IMR-90 (cell line): Measurements from ENCODE around the gene PRAC2.

Source experiments
- CHD1 ChIP-seq: IDR thresholded peaks from 2 replicates; pipeline ENCODE4 v1.6.1; 2012; ENCODE audit warnings: low read depth, low read length, improper control_type of control experiment
- FOS ChIP-seq: fragments of 150-350 bp; IDR thresholded peaks from 2 replicates; pipeline ENCODE4 v1.6.1; 2016; ENCODE audit warnings: low read depth, low read length
- MXI1 ChIP-seq: IDR thresholded peaks from 2 replicates; pipeline ENCODE4 v1.6.1; 2012; ENCODE audit warnings: low read depth, mild to moderate bottlenecking, low read length, moderate library complexity, borderline replicate concordance
- POLR2A ChIP-seq: IDR thresholded peaks from 2 replicates; pipeline ENCODE4 v1.6.1; 2012; ENCODE audit warnings: mild to moderate bottlenecking, low read depth, low read length
- RAD21 ChIP-seq: IDR thresholded peaks from 2 replicates; pipeline ENCODE4 v1.6.1; 2012; ENCODE audit warnings: low read length, improper control_type of control experiment
- RFX5 ChIP-seq: IDR thresholded peaks from 2 replicates; pipeline ENCODE4 v1.8.0; 2012; ENCODE audit warnings: low read depth, mild to moderate bottlenecking, low read length, moderate library complexity
- SMC3 ChIP-seq: fragments of 150-350 bp; IDR thresholded peaks from 2 replicates; pipeline ENCODE4 v1.6.1; 2016; ENCODE audit warnings: low read depth, mild to moderate bottlenecking, antibody characterized with exemption, low read length, moderate library complexity
- TF ChIP-seq, protein P1 (sequence below): fragments of 150-350 bp; IDR thresholded peaks from 2 replicates; pipeline ENCODE4 v1.6.1; 2016; ENCODE audit warnings: low read depth, mild to moderate bottlenecking, low read length, moderate library complexity, borderline replicate concordance
- TF ChIP-seq, protein P2 (sequence below): conservative IDR thresholded peaks from 2 replicates; pipeline ENCODE4 v1.5.1; 2012; ENCODE audit warnings: mild to moderate bottlenecking, low read depth, low read length, improper control_type of control experiment
- TF ChIP-seq, protein P3 (sequence below): fragments of 150-350 bp; IDR thresholded peaks from 2 replicates; pipeline ENCODE4 v1.6.1; 2017; ENCODE audit warnings: mild to moderate bottlenecking, antibody characterized with exemption, low read length, low read depth

DNA sequence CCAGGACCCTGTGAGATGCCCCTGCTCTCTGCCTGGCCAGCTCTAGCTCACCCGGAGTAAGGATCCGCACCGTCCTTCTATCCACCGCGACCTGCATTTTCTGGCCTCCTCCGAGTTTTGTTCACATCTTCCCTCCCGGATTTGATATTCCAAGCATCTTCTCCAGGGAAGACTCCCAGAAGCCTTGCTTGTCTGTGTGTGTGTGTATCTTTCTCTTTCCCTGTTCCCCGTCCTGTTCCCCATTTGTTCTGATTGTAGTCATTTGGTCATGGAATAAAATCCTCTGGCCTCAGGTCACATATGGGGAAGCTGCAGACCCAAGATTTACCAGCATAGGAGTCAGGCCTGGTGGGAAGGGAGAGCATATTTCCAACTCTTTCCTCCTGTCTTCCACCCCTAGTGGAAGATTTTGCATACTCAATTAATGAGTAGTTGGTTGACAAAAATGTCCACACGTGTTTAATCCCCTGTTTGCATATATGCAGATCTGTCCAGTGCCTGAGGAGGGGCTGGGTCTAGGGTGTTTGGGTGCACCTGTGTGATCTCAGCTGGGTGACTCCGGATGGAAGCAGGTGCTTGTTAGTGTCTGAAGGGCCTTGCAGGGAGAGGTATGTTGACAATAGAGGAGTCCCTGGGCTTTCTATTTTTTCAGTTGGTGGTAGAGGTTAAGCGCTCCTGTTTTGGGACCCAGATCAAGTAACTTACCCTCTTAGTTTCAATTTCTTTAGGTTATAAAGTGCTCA, 2.5 kb upstream of the PRAC2 start:
- TF ChIP-seq, protein P1, sequence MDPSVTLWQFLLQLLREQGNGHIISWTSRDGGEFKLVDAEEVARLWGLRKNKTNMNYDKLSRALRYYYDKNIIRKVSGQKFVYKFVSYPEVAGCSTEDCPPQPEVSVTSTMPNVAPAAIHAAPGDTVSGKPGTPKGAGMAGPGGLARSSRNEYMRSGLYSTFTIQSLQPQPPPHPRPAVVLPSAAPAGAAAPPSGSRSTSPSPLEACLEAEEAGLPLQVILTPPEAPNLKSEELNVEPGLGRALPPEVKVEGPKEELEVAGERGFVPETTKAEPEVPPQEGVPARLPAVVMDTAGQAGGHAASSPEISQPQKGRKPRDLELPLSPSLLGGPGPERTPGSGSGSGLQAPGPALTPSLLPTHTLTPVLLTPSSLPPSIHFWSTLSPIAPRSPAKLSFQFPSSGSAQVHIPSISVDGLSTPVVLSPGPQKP, result no peak
- TF ChIP-seq, protein P2, sequence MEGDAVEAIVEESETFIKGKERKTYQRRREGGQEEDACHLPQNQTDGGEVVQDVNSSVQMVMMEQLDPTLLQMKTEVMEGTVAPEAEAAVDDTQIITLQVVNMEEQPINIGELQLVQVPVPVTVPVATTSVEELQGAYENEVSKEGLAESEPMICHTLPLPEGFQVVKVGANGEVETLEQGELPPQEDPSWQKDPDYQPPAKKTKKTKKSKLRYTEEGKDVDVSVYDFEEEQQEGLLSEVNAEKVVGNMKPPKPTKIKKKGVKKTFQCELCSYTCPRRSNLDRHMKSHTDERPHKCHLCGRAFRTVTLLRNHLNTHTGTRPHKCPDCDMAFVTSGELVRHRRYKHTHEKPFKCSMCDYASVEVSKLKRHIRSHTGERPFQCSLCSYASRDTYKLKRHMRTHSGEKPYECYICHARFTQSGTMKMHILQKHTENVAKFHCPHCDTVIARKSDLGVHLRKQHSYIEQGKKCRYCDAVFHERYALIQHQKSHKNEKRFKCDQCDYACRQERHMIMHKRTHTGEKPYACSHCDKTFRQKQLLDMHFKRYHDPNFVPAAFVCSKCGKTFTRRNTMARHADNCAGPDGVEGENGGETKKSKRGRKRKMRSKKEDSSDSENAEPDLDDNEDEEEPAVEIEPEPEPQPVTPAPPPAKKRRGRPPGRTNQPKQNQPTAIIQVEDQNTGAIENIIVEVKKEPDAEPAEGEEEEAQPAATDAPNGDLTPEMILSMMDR, result no peak
- TF ChIP-seq POLR2A, result no peak
- TF ChIP-seq MXI1, result no peak
- no peak for TF ChIP-seq SMC3
- TF ChIP-seq FOS, result no peak
- no peak for TF ChIP-seq RFX5
- TF ChIP-seq, protein P3, sequence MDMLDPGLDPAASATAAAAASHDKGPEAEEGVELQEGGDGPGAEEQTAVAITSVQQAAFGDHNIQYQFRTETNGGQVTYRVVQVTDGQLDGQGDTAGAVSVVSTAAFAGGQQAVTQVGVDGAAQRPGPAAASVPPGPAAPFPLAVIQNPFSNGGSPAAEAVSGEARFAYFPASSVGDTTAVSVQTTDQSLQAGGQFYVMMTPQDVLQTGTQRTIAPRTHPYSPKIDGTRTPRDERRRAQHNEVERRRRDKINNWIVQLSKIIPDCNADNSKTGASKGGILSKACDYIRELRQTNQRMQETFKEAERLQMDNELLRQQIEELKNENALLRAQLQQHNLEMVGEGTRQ, result no peak
- TF ChIP-seq RAD21, result no peak
- TF ChIP-seq CHD1, result no peak
